ENCODE results near the gene RAB15.

DNA sequence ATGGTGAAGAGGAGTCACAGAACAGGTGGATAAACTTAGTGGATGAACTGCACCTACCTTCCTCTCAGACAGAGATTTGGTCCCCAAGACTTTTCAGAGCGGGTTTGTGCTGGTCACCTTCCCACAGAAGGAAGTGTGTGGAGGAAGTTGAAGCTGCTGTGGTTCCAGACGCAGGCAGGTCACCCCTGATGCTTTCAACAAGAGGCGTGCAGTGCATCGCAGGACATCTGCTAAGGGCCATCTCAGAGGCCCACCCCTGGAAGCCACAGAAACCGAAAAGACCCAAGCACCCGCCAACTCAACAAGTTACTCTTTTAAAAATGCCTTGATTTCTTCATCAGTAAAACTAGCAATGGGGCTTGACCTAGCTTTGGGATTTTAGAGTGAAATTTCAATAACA is 28.6 kb downstream of the RAB15 start:
- TF ChIP-seq, protein P1, sequence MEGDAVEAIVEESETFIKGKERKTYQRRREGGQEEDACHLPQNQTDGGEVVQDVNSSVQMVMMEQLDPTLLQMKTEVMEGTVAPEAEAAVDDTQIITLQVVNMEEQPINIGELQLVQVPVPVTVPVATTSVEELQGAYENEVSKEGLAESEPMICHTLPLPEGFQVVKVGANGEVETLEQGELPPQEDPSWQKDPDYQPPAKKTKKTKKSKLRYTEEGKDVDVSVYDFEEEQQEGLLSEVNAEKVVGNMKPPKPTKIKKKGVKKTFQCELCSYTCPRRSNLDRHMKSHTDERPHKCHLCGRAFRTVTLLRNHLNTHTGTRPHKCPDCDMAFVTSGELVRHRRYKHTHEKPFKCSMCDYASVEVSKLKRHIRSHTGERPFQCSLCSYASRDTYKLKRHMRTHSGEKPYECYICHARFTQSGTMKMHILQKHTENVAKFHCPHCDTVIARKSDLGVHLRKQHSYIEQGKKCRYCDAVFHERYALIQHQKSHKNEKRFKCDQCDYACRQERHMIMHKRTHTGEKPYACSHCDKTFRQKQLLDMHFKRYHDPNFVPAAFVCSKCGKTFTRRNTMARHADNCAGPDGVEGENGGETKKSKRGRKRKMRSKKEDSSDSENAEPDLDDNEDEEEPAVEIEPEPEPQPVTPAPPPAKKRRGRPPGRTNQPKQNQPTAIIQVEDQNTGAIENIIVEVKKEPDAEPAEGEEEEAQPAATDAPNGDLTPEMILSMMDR (IDR thresholded peaks at IDR 0.05): no peak
- TF ChIP-seq POLR2A (IDR thresholded peaks at IDR 0.05): no peak
